ENCODE data around the gene MT1M. TPM values are rescaled to one million over a fixed set of nuclear protein-coding genes. Genes with fewer than 3 reads are reported as not detected.

The MT1M gene
- total and polyA plus RNA-seq, 2 of the 8 experiments (the other 6 are each of a cell fraction or from before 2014, with no cell fraction given), result 2.1 TPM; not detected in 1

GRCh38 chr16:56645311-56645710 is 12.9 kb downstream of the MT1M start (continued):
- TF ChIP-seq TCF12 (IDR thresholded peaks at IDR 0.05; ENCODE audit: low read depth, low read length) (no peak), CBX5 (IDR thresholded peaks at IDR 0.05; ENCODE audit: low read depth, low read length) (no peak), EGR1 (IDR thresholded peaks at IDR 0.05; ENCODE audit: borderline replicate concordance, low read depth, low read length) (no peak), RAD21 (IDR thresholded peaks at IDR 0.05 in 1 of 2, conservative IDR thresholded peaks at IDR 0.05 in 1 of 2; ENCODE audit: low read depth in 2 of 2, low read length in 2 of 2) (no peak), CTCF (IDR thresholded peaks at IDR 0.05; ENCODE audit: control extremely low read depth in 1 of 3, insufficient read depth in 1 of 3, low read depth in 1 of 3, low read length in 3 of 3) (no peak)

All from H1 (cell line).